ENCODE results near the gene IFITM2.

DNA sequence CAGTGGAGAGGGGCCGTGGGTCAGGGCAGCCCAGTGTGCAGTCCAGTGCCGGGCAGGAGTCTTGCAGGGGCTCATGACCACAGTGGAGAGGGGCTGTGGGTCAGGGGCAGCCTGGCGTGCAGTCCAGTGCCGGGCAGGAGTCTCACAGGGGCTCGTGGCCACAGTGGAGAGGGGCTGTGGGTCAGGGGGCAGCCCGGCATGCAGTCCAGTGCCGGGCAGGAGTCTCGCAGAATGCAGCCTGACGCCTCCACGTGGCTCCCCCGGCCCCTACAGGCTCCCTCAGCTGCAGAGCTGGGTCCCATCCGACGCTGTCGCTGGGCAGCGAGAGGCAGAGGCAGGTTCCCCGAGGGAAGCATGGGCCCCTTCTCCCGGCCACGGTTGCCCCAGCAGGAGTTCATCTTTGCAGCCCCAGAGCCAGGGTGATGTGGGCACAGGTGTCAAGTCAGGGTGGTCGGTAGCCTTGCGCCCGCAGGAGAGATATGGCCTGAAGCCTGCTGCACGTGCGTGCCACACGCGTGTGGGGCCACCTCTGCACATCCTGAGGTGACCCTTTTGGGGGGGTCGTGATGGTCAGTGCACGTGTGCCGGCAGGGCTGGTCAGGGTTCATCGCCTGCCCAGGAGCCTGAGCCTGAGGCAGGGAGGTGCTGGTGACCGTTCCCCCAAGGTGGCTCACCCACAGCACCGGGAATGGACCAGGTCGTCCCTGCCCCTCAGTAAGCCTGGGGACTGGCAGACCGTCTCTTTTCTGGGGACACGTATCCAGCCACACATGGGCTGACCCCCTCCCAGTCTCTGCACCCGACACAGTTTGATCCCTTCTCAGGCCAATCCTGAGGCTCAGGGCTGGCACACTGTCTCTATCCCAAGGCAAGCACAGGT lies 11.2 kb upstream of the IFITM2 start:
- TF ChIP-seq, protein P1, sequence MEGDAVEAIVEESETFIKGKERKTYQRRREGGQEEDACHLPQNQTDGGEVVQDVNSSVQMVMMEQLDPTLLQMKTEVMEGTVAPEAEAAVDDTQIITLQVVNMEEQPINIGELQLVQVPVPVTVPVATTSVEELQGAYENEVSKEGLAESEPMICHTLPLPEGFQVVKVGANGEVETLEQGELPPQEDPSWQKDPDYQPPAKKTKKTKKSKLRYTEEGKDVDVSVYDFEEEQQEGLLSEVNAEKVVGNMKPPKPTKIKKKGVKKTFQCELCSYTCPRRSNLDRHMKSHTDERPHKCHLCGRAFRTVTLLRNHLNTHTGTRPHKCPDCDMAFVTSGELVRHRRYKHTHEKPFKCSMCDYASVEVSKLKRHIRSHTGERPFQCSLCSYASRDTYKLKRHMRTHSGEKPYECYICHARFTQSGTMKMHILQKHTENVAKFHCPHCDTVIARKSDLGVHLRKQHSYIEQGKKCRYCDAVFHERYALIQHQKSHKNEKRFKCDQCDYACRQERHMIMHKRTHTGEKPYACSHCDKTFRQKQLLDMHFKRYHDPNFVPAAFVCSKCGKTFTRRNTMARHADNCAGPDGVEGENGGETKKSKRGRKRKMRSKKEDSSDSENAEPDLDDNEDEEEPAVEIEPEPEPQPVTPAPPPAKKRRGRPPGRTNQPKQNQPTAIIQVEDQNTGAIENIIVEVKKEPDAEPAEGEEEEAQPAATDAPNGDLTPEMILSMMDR (IDR thresholded peaks at IDR 0.05): no peak
- no peak for TF ChIP-seq POLR2A (IDR thresholded peaks at IDR 0.05)
